ENCODE data around the gene ZKSCAN1.

ZKSCAN1 gene

DNA sequence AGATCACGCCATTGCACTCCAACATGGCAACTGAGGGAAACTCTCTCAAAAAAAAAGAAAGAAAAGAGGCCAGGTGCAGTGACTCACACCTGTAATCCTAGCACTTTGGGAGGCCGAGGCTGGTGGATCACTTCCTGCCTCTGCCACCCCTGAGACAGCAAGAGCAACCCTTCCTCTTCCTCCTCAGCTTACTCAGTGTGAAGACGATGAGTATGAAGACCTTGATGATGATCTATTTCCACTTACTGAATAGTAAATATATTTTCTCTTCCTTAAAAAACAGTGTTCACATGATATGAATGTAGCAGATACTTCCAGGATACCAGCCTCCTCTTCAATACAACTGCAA is 2.1 kb upstream of the ZKSCAN1 start:
- no peak for DNase-seq
- Histone ChIP-seq H3K9me3 (ENCODE audit: control insufficient read depth, low read length) (no peaks in the 10 kb centered on the region), H3K27me3 (replicated peaks; ENCODE audit: control insufficient read depth, insufficient read depth, low read length, poor library complexity, severe bottlenecking) (no peaks in the 10 kb centered on the region), H3K36me3 (ENCODE audit: control insufficient read depth, insufficient read depth, low read length) (no peaks in the 10 kb centered on the region), H3K27ac (ENCODE audit: insufficient read depth, low read length, poor library complexity, severe bottlenecking) (no peak overlapping the region), H3K4me3 (ENCODE audit: insufficient read depth, low read depth, low read length, poor library complexity, severe bottlenecking) (no peak overlapping the region), H3K4me1 (ENCODE audit: control insufficient read depth, insufficient read depth, low read length, poor library complexity, severe bottlenecking) (peaks cover 15% of the 10 kb centered on the region)

DNA sequence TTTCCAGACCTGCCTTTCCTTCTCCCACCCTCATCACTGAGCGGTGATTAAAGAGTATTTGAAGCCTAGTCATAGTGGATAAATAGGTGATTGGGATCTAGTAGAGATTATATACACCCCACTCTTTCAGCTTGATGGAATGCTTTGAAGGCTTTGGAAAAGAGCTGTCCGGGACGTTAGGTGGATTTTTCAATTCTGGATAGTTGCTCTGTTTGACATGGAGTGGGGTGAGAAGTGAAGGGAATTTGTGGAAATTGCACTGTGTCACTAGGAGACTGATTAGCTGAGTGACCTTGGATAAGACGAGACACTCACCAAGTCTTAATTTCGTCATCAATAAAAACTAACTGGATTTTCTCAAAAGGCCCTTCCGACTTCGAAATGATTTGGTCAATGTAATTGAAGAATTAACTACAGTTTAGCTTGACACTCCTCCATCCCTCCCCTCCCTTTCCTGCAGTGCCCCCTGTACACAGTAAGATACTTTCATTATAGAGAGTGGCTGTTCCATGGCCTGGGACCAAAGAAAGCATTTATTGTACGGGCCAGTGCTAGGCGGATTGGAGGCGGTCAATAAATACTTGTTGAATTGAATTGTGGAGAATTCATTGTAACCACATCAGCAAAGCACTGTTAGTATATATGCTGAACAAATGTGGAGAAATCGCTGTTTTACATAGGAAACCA is 962 bp downstream of the ZKSCAN1 start:
- Histone ChIP-seq H3K9me3 (ENCODE audit: control insufficient read depth, low read length) (no peaks in the 10 kb centered on the region), H3K4me3 (ENCODE audit: insufficient read depth, low read depth, low read length, poor library complexity, severe bottlenecking) (peak overlapping the region; percentile 91), H3K4me1 (ENCODE audit: control insufficient read depth, insufficient read depth, low read length, poor library complexity, severe bottlenecking) (peaks cover 15% of the 10 kb centered on the region), H3K36me3 (ENCODE audit: control insufficient read depth, insufficient read depth, low read length) (peaks cover 6% of the 10 kb centered on the region), H3K27ac (ENCODE audit: insufficient read depth, low read length, poor library complexity, severe bottlenecking) (peak overlapping the region; percentile 89), H3K27me3 (replicated peaks; ENCODE audit: control insufficient read depth, insufficient read depth, low read length, poor library complexity, severe bottlenecking) (no peaks in the 10 kb centered on the region)
- no peak for DNase-seq

DNA sequence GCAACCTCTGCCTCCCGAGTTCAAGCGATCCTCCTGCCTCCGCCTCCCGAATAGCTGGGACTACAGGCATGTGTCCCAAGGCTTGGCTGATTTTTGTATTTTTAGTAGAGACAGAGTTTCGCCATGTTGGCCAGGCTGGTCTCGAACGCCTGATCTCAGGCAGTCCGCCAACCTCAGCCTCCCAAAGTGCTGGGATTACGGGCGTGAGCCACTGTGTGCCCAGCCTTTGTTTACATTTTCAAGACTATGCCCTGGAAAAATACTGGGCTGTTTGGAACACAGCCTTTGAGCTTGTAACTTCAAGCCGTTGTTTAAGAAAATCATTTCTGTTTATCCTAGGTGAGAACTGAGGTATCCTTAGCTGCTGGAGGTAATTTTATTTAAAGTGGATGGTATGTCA is 1.9 kb downstream of the ZKSCAN1 start:
- peaks cover 15% of the 10 kb centered on the region for H3K4me1 ChIP-seq (ENCODE audit: control insufficient read depth, insufficient read depth, low read length, poor library complexity, severe bottlenecking)
- H3K27ac ChIP-seq (ENCODE audit: insufficient read depth, low read length, poor library complexity, severe bottlenecking), result peak overlapping the region; percentile 89
- H3K4me3 ChIP-seq (ENCODE audit: insufficient read depth, low read depth, low read length, poor library complexity, severe bottlenecking), result no peak overlapping the region
- DNase-seq, result no peak
- H3K9me3 ChIP-seq (ENCODE audit: control insufficient read depth, low read length), result no peaks in the 10 kb centered on the region
- H3K36me3 ChIP-seq (ENCODE audit: control insufficient read depth, insufficient read depth, low read length), result peaks cover 8% of the 10 kb centered on the region
- H3K27me3 ChIP-seq (replicated peaks; ENCODE audit: control insufficient read depth, insufficient read depth, low read length, poor library complexity, severe bottlenecking), result no peaks in the 10 kb centered on the region

DNA sequence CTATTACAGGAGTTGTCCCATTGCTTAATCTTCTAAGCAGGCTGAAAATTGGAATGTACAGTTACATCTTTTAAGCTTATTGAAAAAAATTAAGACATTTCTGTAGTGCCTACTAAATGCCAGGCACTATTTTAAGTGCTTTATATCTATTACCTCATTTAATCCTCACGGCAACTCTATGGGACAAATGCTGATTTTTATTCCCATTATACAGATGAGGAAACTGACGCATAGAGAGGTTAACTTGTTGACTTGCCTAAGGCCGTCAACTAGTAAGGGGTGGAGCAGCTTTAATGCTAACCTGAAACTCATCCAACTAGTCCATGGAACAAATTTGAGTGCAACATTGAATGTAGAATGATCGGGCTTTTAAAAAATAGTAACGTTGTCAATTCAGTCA is 2.5 kb downstream of the ZKSCAN1 start:
- no peak overlapping the region for H3K4me3 ChIP-seq (ENCODE audit: insufficient read depth, low read depth, low read length, poor library complexity, severe bottlenecking)
- DNase-seq, result no peak
- H3K27me3 ChIP-seq (replicated peaks; ENCODE audit: control insufficient read depth, insufficient read depth, low read length, poor library complexity, severe bottlenecking), result no peaks in the 10 kb centered on the region
- H3K9me3 ChIP-seq (ENCODE audit: control insufficient read depth, low read length), result no peaks in the 10 kb centered on the region
- peaks cover 15% of the 10 kb centered on the region for H3K4me1 ChIP-seq (ENCODE audit: control insufficient read depth, insufficient read depth, low read length, poor library complexity, severe bottlenecking)
- H3K27ac ChIP-seq (ENCODE audit: insufficient read depth, low read length, poor library complexity, severe bottlenecking), result no peak overlapping the region
- peaks cover 14% of the 10 kb centered on the region for H3K36me3 ChIP-seq (ENCODE audit: control insufficient read depth, insufficient read depth, low read length)

DNA sequence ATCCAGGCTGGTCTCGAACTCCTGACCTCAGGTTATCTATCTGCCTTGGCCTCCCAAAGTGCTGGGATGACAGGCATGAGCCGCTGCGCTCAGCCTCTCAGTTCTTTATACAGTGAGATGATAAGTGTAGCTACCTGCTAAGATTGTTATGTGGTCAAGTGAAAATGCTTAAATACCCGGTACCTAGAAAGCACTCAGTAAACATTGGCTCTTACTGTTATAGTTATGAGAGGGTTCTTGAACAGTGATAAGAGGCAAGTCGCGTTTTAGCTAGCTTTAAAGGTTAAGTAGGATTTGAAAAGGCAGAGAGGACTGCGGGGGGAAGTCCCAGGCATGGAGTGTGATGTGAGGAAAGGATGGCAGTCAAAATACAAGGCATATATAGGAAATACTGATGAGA is 4.5 kb downstream of the ZKSCAN1 start:
- Histone ChIP-seq H3K4me3 (ENCODE audit: insufficient read depth, low read depth, low read length, poor library complexity, severe bottlenecking) (no peak overlapping the region), H3K27me3 (replicated peaks; ENCODE audit: control insufficient read depth, insufficient read depth, low read length, poor library complexity, severe bottlenecking) (no peaks in the 10 kb centered on the region), H3K36me3 (ENCODE audit: control insufficient read depth, insufficient read depth, low read length) (peaks cover 32% of the 10 kb centered on the region), H3K4me1 (ENCODE audit: control insufficient read depth, insufficient read depth, low read length, poor library complexity, severe bottlenecking) (peaks cover 15% of the 10 kb centered on the region), H3K9me3 (ENCODE audit: control insufficient read depth, low read length) (no peaks in the 10 kb centered on the region), H3K27ac (ENCODE audit: insufficient read depth, low read length, poor library complexity, severe bottlenecking) (no peak overlapping the region)
- no peak for DNase-seq

DNA sequence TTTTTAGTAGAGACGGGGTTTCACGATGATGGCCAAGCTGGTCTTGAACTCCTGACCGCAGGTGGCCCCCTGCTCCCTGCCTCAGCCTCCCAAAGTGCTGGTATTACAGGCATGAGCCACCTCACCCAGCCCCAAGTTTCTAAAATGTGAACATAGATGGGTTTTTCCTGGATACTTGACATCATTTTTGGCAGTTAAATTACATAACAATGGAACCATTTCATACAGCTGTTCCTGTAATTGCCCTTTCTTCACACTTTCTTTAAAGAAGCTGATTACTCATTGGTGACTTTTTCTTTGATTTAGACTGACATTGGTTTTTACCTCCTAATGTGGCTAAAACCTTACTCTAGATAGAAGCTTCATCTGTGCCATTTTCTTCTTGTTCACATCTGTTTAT is 5.9 kb downstream of the ZKSCAN1 start:
- H3K4me1 ChIP-seq (ENCODE audit: control insufficient read depth, insufficient read depth, low read length, poor library complexity, severe bottlenecking), result peaks cover 11% of the 10 kb centered on the region
- H3K4me3 ChIP-seq (ENCODE audit: insufficient read depth, low read depth, low read length, poor library complexity, severe bottlenecking), result no peak overlapping the region
- DNase-seq, result no peak
- H3K9me3 ChIP-seq (ENCODE audit: control insufficient read depth, low read length), result no peaks in the 10 kb centered on the region
- peaks cover 36% of the 10 kb centered on the region for H3K36me3 ChIP-seq (ENCODE audit: control insufficient read depth, insufficient read depth, low read length)
- H3K27me3 ChIP-seq (replicated peaks; ENCODE audit: control insufficient read depth, insufficient read depth, low read length, poor library complexity, severe bottlenecking), result no peaks in the 10 kb centered on the region
- H3K27ac ChIP-seq (ENCODE audit: insufficient read depth, low read length, poor library complexity, severe bottlenecking), result no peak overlapping the region

DNA sequence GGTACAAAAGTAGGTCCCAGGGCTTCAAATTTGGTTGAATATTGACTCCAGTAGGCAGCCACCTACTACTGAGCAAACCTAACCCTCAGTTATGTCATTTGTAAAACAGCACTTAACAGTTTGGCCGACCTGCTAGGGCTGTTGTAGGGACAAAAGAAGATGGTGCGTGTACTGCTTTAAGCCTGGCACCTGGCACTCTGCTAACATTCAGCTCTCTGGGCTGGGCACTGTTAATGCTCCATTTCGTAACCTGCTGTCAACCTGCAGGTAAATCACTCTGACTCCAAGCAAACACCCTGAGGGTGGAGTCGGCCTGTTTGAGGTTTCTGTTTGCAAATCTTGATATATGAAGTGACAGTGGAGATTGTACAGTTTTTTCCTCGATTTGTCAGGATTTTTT is 7.2 kb downstream of the ZKSCAN1 start:
- peaks cover 41% of the 10 kb centered on the region for H3K36me3 ChIP-seq (ENCODE audit: control insufficient read depth, insufficient read depth, low read length)
- H3K4me3 ChIP-seq (ENCODE audit: insufficient read depth, low read depth, low read length, poor library complexity, severe bottlenecking), result no peak overlapping the region
- H3K9me3 ChIP-seq (ENCODE audit: control insufficient read depth, low read length), result no peaks in the 10 kb centered on the region
- no peak for DNase-seq
- H3K27ac ChIP-seq (ENCODE audit: insufficient read depth, low read length, poor library complexity, severe bottlenecking), result no peak overlapping the region
- H3K4me1 ChIP-seq (ENCODE audit: control insufficient read depth, insufficient read depth, low read length, poor library complexity, severe bottlenecking), result peaks cover 2% of the 10 kb centered on the region
- no peaks in the 10 kb centered on the region for H3K27me3 ChIP-seq (replicated peaks; ENCODE audit: control insufficient read depth, insufficient read depth, low read length, poor library complexity, severe bottlenecking)

DNA sequence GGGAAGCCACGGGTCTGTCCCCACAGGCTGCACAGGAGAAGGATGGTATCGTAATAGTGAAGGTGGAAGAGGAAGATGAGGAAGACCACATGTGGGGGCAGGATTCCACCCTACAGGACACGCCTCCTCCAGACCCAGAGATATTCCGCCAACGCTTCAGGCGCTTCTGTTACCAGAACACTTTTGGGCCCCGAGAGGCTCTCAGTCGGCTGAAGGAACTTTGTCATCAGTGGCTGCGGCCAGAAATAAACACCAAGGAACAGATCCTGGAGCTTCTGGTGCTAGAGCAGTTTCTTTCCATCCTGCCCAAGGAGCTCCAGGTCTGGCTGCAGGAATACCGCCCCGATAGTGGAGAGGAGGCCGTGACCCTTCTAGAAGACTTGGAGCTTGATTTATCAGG is 8.1 kb downstream of the ZKSCAN1 start:
- H3K36me3 ChIP-seq (ENCODE audit: control insufficient read depth, insufficient read depth, low read length), result peaks cover 41% of the 10 kb centered on the region
- no peak for DNase-seq
- H3K9me3 ChIP-seq (ENCODE audit: control insufficient read depth, low read length), result no peaks in the 10 kb centered on the region
- no peak overlapping the region for H3K27ac ChIP-seq (ENCODE audit: insufficient read depth, low read length, poor library complexity, severe bottlenecking)
- H3K4me3 ChIP-seq (ENCODE audit: insufficient read depth, low read depth, low read length, poor library complexity, severe bottlenecking), result no peak overlapping the region
- no peaks in the 10 kb centered on the region for H3K27me3 ChIP-seq (replicated peaks; ENCODE audit: control insufficient read depth, insufficient read depth, low read length, poor library complexity, severe bottlenecking)
- no peaks in the 10 kb centered on the region for H3K4me1 ChIP-seq (ENCODE audit: control insufficient read depth, insufficient read depth, low read length, poor library complexity, severe bottlenecking)

DNA sequence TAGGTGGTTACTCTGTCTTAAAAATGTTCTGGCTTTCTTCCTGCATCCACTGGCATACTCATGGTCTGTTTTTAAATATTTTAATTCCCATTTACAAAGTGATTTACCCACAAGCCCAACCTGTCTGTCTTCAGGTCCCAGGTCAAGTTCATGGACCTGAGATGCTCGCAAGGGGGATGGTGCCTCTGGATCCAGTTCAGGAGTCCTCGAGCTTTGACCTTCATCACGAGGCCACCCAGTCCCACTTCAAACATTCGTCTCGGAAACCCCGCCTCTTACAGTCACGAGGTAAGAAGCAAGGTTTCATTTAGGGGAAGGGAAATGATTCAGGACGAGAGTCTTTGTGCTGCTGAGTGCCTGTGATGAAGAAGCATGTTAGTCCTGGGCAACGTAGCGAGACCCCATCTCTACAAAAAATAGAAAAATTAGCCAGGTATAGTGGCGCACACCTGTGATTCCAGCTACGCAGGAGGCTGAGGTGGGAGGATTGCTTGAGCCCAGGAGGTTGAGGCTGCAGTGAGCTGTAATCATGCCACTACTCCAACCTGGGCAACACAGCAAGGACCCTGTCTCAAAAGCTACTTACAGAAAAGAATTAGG is 8.7 kb downstream of the ZKSCAN1 start:
- Histone ChIP-seq H3K9me3 (ENCODE audit: control insufficient read depth, low read length) (no peaks in the 10 kb centered on the region), H3K27me3 (replicated peaks; ENCODE audit: control insufficient read depth, insufficient read depth, low read length, poor library complexity, severe bottlenecking) (no peaks in the 10 kb centered on the region), H3K27ac (ENCODE audit: insufficient read depth, low read length, poor library complexity, severe bottlenecking) (no peak overlapping the region), H3K4me3 (ENCODE audit: insufficient read depth, low read depth, low read length, poor library complexity, severe bottlenecking) (no peak overlapping the region), H3K36me3 (ENCODE audit: control insufficient read depth, insufficient read depth, low read length) (peaks cover 42% of the 10 kb centered on the region), H3K4me1 (ENCODE audit: control insufficient read depth, insufficient read depth, low read length, poor library complexity, severe bottlenecking) (no peaks in the 10 kb centered on the region)
- DNase-seq, result no peak

DNA sequence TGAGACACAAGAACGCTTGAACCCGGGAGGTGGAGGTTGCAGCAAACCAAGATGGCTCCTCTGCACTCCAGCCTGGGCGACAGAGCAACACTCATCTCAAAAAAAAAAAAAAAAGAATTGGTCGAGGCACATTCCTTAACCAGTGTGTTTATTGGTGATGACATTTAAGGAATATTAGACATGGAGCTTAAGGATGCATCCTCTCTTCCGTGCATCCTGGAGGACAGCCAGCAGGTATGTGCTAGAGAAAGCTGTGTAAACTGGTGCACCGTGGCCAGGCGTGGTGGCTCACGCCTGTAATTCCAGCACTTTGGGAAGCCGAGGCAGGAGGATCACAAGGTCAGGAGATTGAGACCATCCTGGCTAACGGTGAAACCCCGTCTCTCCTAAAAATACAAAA is 11.8 kb downstream of the ZKSCAN1 start:
- no peaks in the 10 kb centered on the region for H3K4me1 ChIP-seq (ENCODE audit: control insufficient read depth, insufficient read depth, low read length, poor library complexity, severe bottlenecking)
- no peaks in the 10 kb centered on the region for H3K9me3 ChIP-seq (ENCODE audit: control insufficient read depth, low read length)
- H3K4me3 ChIP-seq (ENCODE audit: insufficient read depth, low read depth, low read length, poor library complexity, severe bottlenecking), result no peak overlapping the region
- H3K27ac ChIP-seq (ENCODE audit: insufficient read depth, low read length, poor library complexity, severe bottlenecking), result no peak overlapping the region
- DNase-seq, result no peak
- H3K27me3 ChIP-seq (replicated peaks; ENCODE audit: control insufficient read depth, insufficient read depth, low read length, poor library complexity, severe bottlenecking), result no peaks in the 10 kb centered on the region
- peaks cover 53% of the 10 kb centered on the region for H3K36me3 ChIP-seq (ENCODE audit: control insufficient read depth, insufficient read depth, low read length)
